WTC11 (cell line): ENCODE results near the gene IGFALS. TPM values are rescaled to one million over a fixed set of nuclear protein-coding genes. Genes with fewer than 3 reads are reported as not detected.

Source experiments
- ATAC-seq: fragments of 200-7000 bp; cut with Tn5 transposase; 2 replicates; pipeline ENCODE4 v1.10.0; 2021; ENCODE audit warnings: mild to moderate bottlenecking, moderate library complexity
- CTCF ChIA-PET: fragments of 300-600 bp; sonication (Branson Sonifier 250); formaldehyde crosslinking; loops from one replicate; lab custom pipeline; 2021; ENCODE audit warnings: antibody characterized with exemption; lab: Charles Lee
- POLR2A ChIA-PET: fragments of 350-600 bp; sonication (Branson Sonifier 250); formaldehyde crosslinking; loops from one replicate; lab custom pipeline; 2021; ENCODE audit warnings: antibody characterized with exemption; lab: Charles Lee
- DNase-seq: peaks from one replicate; pipeline ENCODE4 v3.0.0; 2021; ENCODE audit warnings: low spot score
- H3K27ac Mint-ChIP-seq: 2 replicates; pipeline ENCODE4 v1.8.0; 2021; ENCODE audit warnings: mixed read lengths
- H3K27me3 Mint-ChIP-seq: 2 replicates; pipeline ENCODE4 v1.8.0; 2021; ENCODE audit warnings: low read depth, mild to moderate bottlenecking, moderate library complexity, mixed read lengths
- H3K36me3 Mint-ChIP-seq: 2 replicates; pipeline ENCODE4 v1.8.0; 2021; ENCODE audit warnings: mixed read lengths
- H3K4me1 Mint-ChIP-seq: 2 replicates; pipeline ENCODE4 v1.8.0; 2022; ENCODE audit warnings: mixed read lengths
- H3K4me3 Mint-ChIP-seq: 2 replicates; pipeline ENCODE4 v1.8.0; 2021; ENCODE audit warnings: mild to moderate bottlenecking, moderate library complexity, mixed read lengths
- H3K9me3 Mint-ChIP-seq: 2 replicates; pipeline ENCODE4 v1.8.0; 2021; ENCODE audit warnings: mixed read lengths
- CREB1 ChIP-seq: sonication (generic); formaldehyde crosslinking; IDR thresholded peaks from 2 replicates; pipeline ENCODE4 v1.8.0; 2023; ENCODE audit warnings: mild to moderate bottlenecking, missing genetic modification reagents
- CREM ChIP-seq: sonication (generic); formaldehyde crosslinking; IDR thresholded peaks from 2 replicates; pipeline ENCODE4 v1.8.1; 2022; ENCODE audit warnings: mild to moderate bottlenecking, missing genetic modification reagents, moderate library complexity
- FOXJ3 ChIP-seq: sonication (generic); formaldehyde crosslinking; IDR thresholded peaks from 2 replicates; pipeline ENCODE4 v1.9.0; 2021; ENCODE audit warnings: missing genetic modification reagents, mild to moderate bottlenecking, borderline replicate concordance
- GABPB1 ChIP-seq: sonication (generic); formaldehyde crosslinking; IDR thresholded peaks from 2 replicates; pipeline ENCODE4 v1.8.1; 2023; ENCODE audit warnings: mild to moderate bottlenecking, missing genetic modification reagents
- HMGA2 ChIP-seq: fragments of 250-450 bp; sonication (Bioruptor Pico); IDR thresholded peaks from 2 replicates; pipeline ENCODE4 v1.4.0; 2021; ENCODE audit warnings: mild to moderate bottlenecking, moderate library complexity
- JUN ChIP-seq: sonication (generic); formaldehyde crosslinking; IDR thresholded peaks from 2 replicates; pipeline ENCODE4 v1.8.0; 2023; ENCODE audit warnings: mild to moderate bottlenecking, missing genetic modification reagents
- NR3C1 ChIP-seq: sonication (generic); formaldehyde crosslinking; conservative IDR thresholded peaks from 2 replicates; pipeline ENCODE4 v1.8.1; 2023; ENCODE audit warnings: low read depth, mild to moderate bottlenecking, missing genetic modification reagents
- TP53 ChIP-seq: sonication (generic); formaldehyde crosslinking; IDR thresholded peaks from 2 replicates; pipeline ENCODE4 v1.8.1; 2023; ENCODE audit warnings: mild to moderate bottlenecking, missing genetic modification reagents
- ZNF317 ChIP-seq: sonication (generic); formaldehyde crosslinking; IDR thresholded peaks from 2 replicates; pipeline ENCODE4 v1.8.1; 2023; ENCODE audit warnings: low read depth, mild to moderate bottlenecking, moderate library complexity, missing genetic modification reagents, borderline replicate concordance
- ZNF416 ChIP-seq: fragments of 250-450 bp; sonication (Bioruptor Pico); IDR thresholded peaks from 2 replicates; pipeline ENCODE4 v1.9.0; 2021; ENCODE audit warnings: mild to moderate bottlenecking, inconsistent platforms
- total RNA-seq: library from RNA; stranded (reverse); gene quantifications from 3 replicates; pipeline ENCODE4 v1.2.3, GENCODE V29; 2021
- TF ChIP-seq, protein P1 (sequence below): sonication (generic); formaldehyde crosslinking; IDR thresholded peaks from 2 replicates; pipeline ENCODE4 v1.8.1; 2022; ENCODE audit warnings: mild to moderate bottlenecking, moderate library complexity, missing genetic modification reagents
- TF ChIP-seq, protein P2 (sequence below): sonication (generic); formaldehyde crosslinking; IDR thresholded peaks from 2 replicates; pipeline ENCODE4 v1.8.1; 2022; ENCODE audit warnings: low read depth, missing genetic modification reagents, borderline replicate concordance
- TF ChIP-seq, protein P3 (sequence below): sonication (generic); formaldehyde crosslinking; IDR thresholded peaks from 2 replicates; pipeline ENCODE4 v1.8.0; 2022; ENCODE audit warnings: mild to moderate bottlenecking, missing genetic modification reagents
- TF ChIP-seq, protein P4 (sequence below): fragments of 250-450 bp; sonication (Bioruptor Pico); conservative IDR thresholded peaks from 2 replicates; pipeline ENCODE4 v1.9.0; 2021; ENCODE audit warnings: mild to moderate bottlenecking
- TF ChIP-seq, protein P5 (sequence below): fragments of 200-600 bp; IDR thresholded peaks from 2 replicates; pipeline ENCODE4 v1.8.0; 2022; ENCODE audit warnings: antibody characterized with exemption
- TF ChIP-seq, protein P6 (sequence below): sonication (generic); formaldehyde crosslinking; IDR thresholded peaks from 2 replicates; pipeline ENCODE4 v1.8.0; 2022; ENCODE audit warnings: mild to moderate bottlenecking, missing genetic modification reagents
- TF ChIP-seq, protein P7 (sequence below): sonication (generic); formaldehyde crosslinking; IDR thresholded peaks from 2 replicates; pipeline ENCODE4 v1.8.1; 2022; ENCODE audit warnings: low read depth, mild to moderate bottlenecking, moderate library complexity, missing genetic modification reagents, borderline replicate concordance

IGFALS gene
- total RNA-seq, 1 experiment from 2014 or later = not detected

DNA sequence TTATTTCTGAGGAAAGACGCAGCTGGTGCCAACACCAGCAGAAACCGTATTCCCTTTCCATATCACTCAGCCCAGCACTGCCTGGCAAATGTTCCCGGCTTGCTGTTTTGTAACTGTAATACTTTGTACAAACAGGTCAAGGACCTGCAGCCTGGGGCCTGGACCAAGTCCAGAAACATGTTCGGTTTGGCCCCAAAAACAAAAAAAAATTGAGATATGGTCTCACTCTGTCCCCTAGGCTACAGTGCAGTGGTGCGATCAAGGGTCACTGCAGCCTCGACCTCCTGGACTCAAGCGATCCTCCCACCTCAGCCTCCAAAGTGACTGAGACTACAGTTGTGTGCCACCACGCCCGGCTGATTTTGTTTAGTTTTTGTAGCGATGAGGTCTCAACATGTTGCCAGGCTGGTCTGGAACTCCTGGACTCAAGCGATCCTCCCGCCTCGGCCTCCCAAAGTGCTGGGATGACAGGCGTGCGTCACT is 31.9 kb upstream of the IGFALS start:
- POLR2A ChIA-PET = no interaction called here
- H3K4me3 Mint-ChIP-seq = peak overlapping the region; percentile 65
- CTCF ChIA-PET = interaction anchor here (0.8 kb wide), 1 partner anchor 43 kb away, joined by 4 read pairs; the partner anchor contains the start of genes NUBP2 and SPSB3
- peaks cover 19% of the 10 kb centered on the region for H3K4me1 Mint-ChIP-seq
- H3K9me3 Mint-ChIP-seq = no peaks in the 10 kb centered on the region
- TF ChIP-seq, protein P1, sequence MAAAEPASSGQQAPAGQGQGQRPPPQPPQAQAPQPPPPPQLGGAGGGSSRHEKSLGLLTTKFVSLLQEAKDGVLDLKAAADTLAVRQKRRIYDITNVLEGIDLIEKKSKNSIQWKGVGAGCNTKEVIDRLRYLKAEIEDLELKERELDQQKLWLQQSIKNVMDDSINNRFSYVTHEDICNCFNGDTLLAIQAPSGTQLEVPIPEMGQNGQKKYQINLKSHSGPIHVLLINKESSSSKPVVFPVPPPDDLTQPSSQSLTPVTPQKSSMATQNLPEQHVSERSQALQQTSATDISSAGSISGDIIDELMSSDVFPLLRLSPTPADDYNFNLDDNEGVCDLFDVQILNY (CRISPR knock-in tag) = no peak
- H3K27me3 Mint-ChIP-seq = peaks cover 2% of the 10 kb centered on the region; the same call in 1 of the 2 replicates
- ATAC-seq (no peak), DNase-seq (no peak)
- no peaks in the 10 kb centered on the region for H3K36me3 Mint-ChIP-seq
- H3K27ac Mint-ChIP-seq = no peak overlapping the region

DNA sequence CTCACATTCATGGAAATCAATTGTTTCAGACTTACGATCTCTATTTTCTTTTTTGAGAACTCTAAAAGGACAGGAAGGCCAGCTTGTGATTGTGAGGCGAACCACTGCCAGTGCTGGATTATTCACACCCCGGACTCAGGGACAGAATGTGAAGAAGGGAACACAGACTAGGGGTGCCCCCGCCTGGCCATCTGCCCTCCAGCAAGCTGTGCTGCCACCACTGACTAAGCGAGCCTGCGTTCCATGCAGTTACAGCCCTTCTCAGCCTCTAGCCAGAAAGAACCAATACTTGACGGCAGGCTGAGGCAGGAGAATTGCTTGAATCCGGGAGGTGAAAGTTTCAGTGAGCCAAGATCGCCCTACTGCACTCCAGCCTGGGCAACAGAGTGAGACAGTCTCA is 30.3 kb upstream of the IGFALS start:
- TF ChIP-seq, protein P2, sequence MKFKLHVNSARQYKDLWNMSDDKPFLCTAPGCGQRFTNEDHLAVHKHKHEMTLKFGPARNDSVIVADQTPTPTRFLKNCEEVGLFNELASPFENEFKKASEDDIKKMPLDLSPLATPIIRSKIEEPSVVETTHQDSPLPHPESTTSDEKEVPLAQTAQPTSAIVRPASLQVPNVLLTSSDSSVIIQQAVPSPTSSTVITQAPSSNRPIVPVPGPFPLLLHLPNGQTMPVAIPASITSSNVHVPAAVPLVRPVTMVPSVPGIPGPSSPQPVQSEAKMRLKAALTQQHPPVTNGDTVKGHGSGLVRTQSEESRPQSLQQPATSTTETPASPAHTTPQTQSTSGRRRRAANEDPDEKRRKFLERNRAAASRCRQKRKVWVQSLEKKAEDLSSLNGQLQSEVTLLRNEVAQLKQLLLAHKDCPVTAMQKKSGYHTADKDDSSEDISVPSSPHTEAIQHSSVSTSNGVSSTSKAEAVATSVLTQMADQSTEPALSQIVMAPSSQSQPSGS (CRISPR knock-in tag) = no peak
- TF ChIP-seq, protein P3, sequence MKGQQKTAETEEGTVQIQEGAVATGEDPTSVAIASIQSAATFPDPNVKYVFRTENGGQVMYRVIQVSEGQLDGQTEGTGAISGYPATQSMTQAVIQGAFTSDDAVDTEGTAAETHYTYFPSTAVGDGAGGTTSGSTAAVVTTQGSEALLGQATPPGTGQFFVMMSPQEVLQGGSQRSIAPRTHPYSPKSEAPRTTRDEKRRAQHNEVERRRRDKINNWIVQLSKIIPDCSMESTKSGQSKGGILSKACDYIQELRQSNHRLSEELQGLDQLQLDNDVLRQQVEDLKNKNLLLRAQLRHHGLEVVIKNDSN (CRISPR knock-in tag) = no peak
- TF ChIP-seq ZNF317 (CRISPR knock-in tag) (no peak), JUN (no peak), NR3C1 (CRISPR knock-in tag) (no peak), GABPB1 (CRISPR knock-in tag) (no peak), TP53 (CRISPR knock-in tag) (no peak), CREB1 (CRISPR knock-in tag) (no peak)
- TF ChIP-seq, protein P4, sequence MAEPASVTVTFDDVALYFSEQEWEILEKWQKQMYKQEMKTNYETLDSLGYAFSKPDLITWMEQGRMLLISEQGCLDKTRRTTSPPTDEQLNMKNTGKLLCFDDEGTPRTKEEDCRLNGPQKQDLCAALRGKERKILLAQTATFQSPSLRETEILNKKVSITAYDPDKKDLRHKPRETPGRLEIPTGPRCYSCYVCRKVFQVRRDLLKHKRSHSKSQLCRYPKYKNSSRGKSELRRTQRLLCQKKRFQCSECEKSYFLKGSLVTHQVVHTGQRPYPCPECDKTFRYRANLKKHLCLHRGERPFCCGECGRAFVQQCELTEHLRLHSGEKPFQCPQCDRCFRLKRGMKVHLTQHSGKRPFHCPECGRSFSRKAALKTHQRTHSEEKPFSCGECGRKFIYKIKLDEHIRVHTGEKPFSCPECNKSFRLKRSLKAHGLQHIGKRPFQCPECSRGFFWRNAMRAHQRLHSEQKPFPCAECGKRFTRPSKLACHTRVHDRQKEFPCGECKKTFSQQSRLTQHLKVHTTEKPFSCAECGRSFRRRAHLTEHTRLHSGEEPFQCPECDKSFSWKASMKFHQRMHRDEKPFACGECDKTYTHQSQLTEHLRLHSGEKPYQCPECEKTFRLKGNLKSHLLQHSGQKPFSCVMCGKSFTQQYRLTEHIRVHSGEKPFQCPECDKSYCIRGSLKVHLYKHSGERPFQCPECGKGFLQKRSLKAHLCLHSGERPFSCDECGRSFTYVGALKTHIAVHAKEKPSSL (CRISPR knock-in tag) = no peak
- TF ChIP-seq, protein P5, sequence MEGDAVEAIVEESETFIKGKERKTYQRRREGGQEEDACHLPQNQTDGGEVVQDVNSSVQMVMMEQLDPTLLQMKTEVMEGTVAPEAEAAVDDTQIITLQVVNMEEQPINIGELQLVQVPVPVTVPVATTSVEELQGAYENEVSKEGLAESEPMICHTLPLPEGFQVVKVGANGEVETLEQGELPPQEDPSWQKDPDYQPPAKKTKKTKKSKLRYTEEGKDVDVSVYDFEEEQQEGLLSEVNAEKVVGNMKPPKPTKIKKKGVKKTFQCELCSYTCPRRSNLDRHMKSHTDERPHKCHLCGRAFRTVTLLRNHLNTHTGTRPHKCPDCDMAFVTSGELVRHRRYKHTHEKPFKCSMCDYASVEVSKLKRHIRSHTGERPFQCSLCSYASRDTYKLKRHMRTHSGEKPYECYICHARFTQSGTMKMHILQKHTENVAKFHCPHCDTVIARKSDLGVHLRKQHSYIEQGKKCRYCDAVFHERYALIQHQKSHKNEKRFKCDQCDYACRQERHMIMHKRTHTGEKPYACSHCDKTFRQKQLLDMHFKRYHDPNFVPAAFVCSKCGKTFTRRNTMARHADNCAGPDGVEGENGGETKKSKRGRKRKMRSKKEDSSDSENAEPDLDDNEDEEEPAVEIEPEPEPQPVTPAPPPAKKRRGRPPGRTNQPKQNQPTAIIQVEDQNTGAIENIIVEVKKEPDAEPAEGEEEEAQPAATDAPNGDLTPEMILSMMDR = no peak
- TF ChIP-seq, protein P6, sequence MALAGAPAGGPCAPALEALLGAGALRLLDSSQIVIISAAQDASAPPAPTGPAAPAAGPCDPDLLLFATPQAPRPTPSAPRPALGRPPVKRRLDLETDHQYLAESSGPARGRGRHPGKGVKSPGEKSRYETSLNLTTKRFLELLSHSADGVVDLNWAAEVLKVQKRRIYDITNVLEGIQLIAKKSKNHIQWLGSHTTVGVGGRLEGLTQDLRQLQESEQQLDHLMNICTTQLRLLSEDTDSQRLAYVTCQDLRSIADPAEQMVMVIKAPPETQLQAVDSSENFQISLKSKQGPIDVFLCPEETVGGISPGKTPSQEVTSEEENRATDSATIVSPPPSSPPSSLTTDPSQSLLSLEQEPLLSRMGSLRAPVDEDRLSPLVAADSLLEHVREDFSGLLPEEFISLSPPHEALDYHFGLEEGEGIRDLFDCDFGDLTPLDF (CRISPR knock-in tag) = no peak
- ATAC-seq (peak; percentile 50), DNase-seq (peak; percentile 67)
- H3K36me3 Mint-ChIP-seq = no peaks in the 10 kb centered on the region
- peak overlapping the region; percentile 93 for H3K27ac Mint-ChIP-seq
- CTCF ChIA-PET = interaction anchor here (1.0 to 2.8 kb wide), 11 partner anchors 12 to 123 kb away, joined by 3 to 18 read pairs (median 5); partner anchors contain the start of genes IGFALS, MAPK8IP3, NUBP2 and SPSB3
- H3K4me3 Mint-ChIP-seq = peak overlapping the region; percentile 45; the same call in 1 of the 2 replicates
- peaks cover 2% of the 10 kb centered on the region; the same call in 1 of the 2 replicates for H3K27me3 Mint-ChIP-seq
- POLR2A ChIA-PET = no interaction called here
- peaks cover 16% of the 10 kb centered on the region for H3K4me1 Mint-ChIP-seq
- no peaks in the 10 kb centered on the region for H3K9me3 Mint-ChIP-seq

DNA sequence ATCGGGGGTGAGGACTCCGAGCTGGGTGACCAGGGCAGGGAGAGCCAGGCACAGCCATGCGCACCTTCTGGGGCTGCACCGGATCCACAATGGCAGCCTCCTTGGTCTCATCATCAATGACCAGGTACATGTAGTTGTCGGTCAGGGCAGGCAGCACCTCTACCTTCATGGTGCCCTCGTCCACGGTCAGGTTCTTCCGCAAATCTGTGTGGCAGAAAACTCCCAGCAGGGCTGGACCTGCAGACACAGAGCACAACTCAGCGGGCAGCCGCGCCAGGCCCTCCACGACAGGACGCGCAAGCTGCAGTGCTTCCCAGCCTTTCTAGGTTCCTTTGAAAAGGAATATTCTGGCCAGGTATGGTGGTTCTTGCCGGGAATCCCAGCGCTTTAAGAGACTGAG is 29.3 kb upstream of the IGFALS start:
- ChIA-PET POLR2A (no interaction called here), CTCF (interaction anchor here (1.1 to 2.8 kb wide), 4 partner anchors 11 to 106 kb away, joined by 3 to 18 read pairs (median 13); partner anchors contain the start of genes IGFALS, NUBP2 and SPSB3)
- H3K36me3 Mint-ChIP-seq = no peaks in the 10 kb centered on the region
- H3K27me3 Mint-ChIP-seq = peaks cover 2% of the 10 kb centered on the region; the same call in 1 of the 2 replicates
- no peak overlapping the region for H3K4me3 Mint-ChIP-seq
- H3K4me1 Mint-ChIP-seq = peaks cover 9% of the 10 kb centered on the region
- no peak overlapping the region for H3K27ac Mint-ChIP-seq
- DNase-seq (no peak), ATAC-seq (no peak)
- no peaks in the 10 kb centered on the region for H3K9me3 Mint-ChIP-seq
- TF ChIP-seq ZNF416 (CRISPR knock-in tag) = no peak
- TF ChIP-seq, protein P7, sequence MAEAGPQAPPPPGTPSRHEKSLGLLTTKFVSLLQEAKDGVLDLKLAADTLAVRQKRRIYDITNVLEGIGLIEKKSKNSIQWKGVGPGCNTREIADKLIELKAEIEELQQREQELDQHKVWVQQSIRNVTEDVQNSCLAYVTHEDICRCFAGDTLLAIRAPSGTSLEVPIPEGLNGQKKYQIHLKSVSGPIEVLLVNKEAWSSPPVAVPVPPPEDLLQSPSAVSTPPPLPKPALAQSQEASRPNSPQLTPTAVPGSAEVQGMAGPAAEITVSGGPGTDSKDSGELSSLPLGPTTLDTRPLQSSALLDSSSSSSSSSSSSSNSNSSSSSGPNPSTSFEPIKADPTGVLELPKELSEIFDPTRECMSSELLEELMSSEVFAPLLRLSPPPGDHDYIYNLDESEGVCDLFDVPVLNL (CRISPR knock-in tag) = no peak
- TF ChIP-seq, protein P3 (CRISPR knock-in tag) = no peak
- TF ChIP-seq HMGA2 (CRISPR knock-in tag) = no peak
- TF ChIP-seq CREM = no peak
- TF ChIP-seq FOXJ3 (CRISPR knock-in tag) = no peak
